Sigmoid colon (tissue), 7 donors: ENCODE measurements around the gene METRN. TPM values are rescaled to one million over a fixed set of nuclear protein-coding genes. Genes with fewer than 3 reads are reported as not detected.

Experiments used
- DNase-seq: peaks from one replicate; pipeline ENCODE4 v3.0.0-alpha.2; 2019
- H3K27ac ChIP-seq, 4 donors: fragments of 200-600 bp; sonication (generic); one replicate each; pipeline ENCODE4 v1.5.1; 2016 to 2019; ENCODE audit warnings: mild to moderate bottlenecking in 1 of 4
- H3K27me3 ChIP-seq, 3 donors: fragments of 200-600 bp; sonication (generic); one replicate each; pipeline ENCODE4 v1.5.1; 2019; ENCODE audit warnings: mild to moderate bottlenecking in 1 of 3
- H3K36me3 ChIP-seq, 4 donors: fragments of 200-600 bp; sonication (generic); one replicate each; pipeline ENCODE4 v1.5.1; 2016 to 2019
- H3K4me1 ChIP-seq, 4 donors: fragments of 200-600 bp; sonication (generic); one replicate each; pipeline ENCODE4 v1.5.1; 2017 to 2019
- H3K4me3 ChIP-seq, 4 donors: fragments of 200-600 bp; sonication (generic); one replicate each; pipeline ENCODE4 v1.5.1; 2017 to 2019; ENCODE audit warnings: mild to moderate bottlenecking in 2 of 4, moderate library complexity in 1 of 4
- H3K9me3 ChIP-seq, 4 donors: fragments of 200-600 bp in 3 of 4; sonication (generic) in 3 of 4; one replicate each; pipeline versions ENCODE4 v1.5.1 to v1.6.1; 2013 to 2019
- CTCF ChIP-seq, 4 experiments: fragments of 450-650 bp in 3 of 4; fragments of 200-600 bp in 1 of 4; IDR thresholded peaks; one replicate each; pipeline ENCODE4 v1.5.1; 2016 to 2019; ENCODE audit warnings: antibody characterized with exemption in 4 of 4, mild to moderate bottlenecking in 3 of 4, moderate library complexity in 2 of 4
- EP300 ChIP-seq, 4 donors: sonication (generic); formaldehyde crosslinking; IDR thresholded peaks; one replicate each; pipeline ENCODE4 v1.6.1; 2017; ENCODE audit warnings: antibody characterized with exemption in 4 of 4
- POLR2A ChIP-seq, 2 donors: fragments of 450-650 bp; IDR thresholded peaks; one replicate each; pipeline ENCODE4 v1.6.1; 2016; ENCODE audit warnings: antibody characterized with exemption in 2 of 2, mild to moderate bottlenecking in 2 of 2, moderate library complexity in 2 of 2
- POLR2AphosphoS5 ChIP-seq, 4 donors: sonication (generic); formaldehyde crosslinking; IDR thresholded peaks; one replicate each; pipeline ENCODE4 v1.6.1; 2017; ENCODE audit warnings: antibody characterized with exemption in 4 of 4
- WGBS, 2 donors: extraction: QIAGEN DNeasy Blood & Tissue Kit; methylation state at CpG; one replicate each; pipeline ENCODE4 v1.1.7; 2013; 5-methylcytosine and 5-hydroxymethylcytosine counted together
- intact Hi-C: fragments of 100-400 bp; cut with DNase I; formaldehyde crosslinking; loops from one replicate; pipeline ENCODE4 v1.15.1; 2023
- polyA plus RNA-seq, 3 donors: library from polyadenylated mRNA; stranded (reverse); fragments of 200-250 nt; gene quantifications; one replicate each; pipeline ENCODE4 v1.2.3, GENCODE V29; 2013
- total RNA-seq, 4 donors: library from RNA; depleted of rRNA; stranded (reverse); fragments of >200 nt; gene quantifications; one replicate each; pipeline ENCODE4 v1.1.0, GENCODE V29; 2016
- donor health status: healthy with polysubstance abuse.
- donor health status: Bipolar disorder and iron deficiency.
- donor health status: healthy.

METRN gene
- 10 to 100 TPM; 27.8 to 49.9 (median 32.2) TPM for total RNA-seq
- polyA plus RNA-seq = 10 to 100 TPM; 16.5 to 32.8 (median 31.8) TPM

- Histone ChIP-seq H3K4me1 (peaks cover 0 to 41% (median 31%) of the 10 kb centered on the region in 4 donors), H3K9me3 (no peaks in the 10 kb centered on the region), H3K27ac (peak within 1 kb of the TSS; percentile 40 to 75 (median 56)), H3K36me3 (no peaks in the 10 kb centered on the region), H3K4me3 (peak within 1 kb of the TSS; percentile 53 to 75 (median 64)), H3K27me3 (peaks cover 9 to 30% (median 21%) of the 10 kb centered on the region in 3 donors)
- 5 to 6% methylated on average over 108 of the region's 108 CpGs for WGBS, 2 donors
- peak; percentile 96 for DNase-seq
- TF ChIP-seq POLR2A (IDR thresholded peaks at IDR 0.05) (no peak), CTCF (IDR thresholded peaks at IDR 0.05) (no peak), EP300 (IDR thresholded peaks at IDR 0.05) (no peak), POLR2AphosphoS5 (IDR thresholded peaks at IDR 0.05) (no peak)
- intact Hi-C loops = loop anchor here (5.0 kb wide), 1 partner anchor 342 kb away; no protein-coding TSS in a partner anchor
Observed at GRCh38 chr16:714558-715476, at the start of gene METRN. TSS of gene METRN (plus strand) at chr16:715118. CDS start at chr16:715290, 172 bp downstream.

GRCh38 chr16:666572-666971, 48.3 kb upstream of the METRN start:
- intact Hi-C loops = loop anchor here (10.0 kb wide), 1 partner anchor 282 kb away; the partner anchor contains the start of gene PGAP6
- no peaks in the 10 kb centered on the region for H3K9me3 ChIP-seq
- H3K27me3 ChIP-seq = no peaks in the 10 kb centered on the region
- H3K36me3 ChIP-seq = peaks cover 17 to 22% (median 20%) of the 10 kb centered on the region in 4 donors
- no peak for TF ChIP-seq EP300 (IDR thresholded peaks at IDR 0.05)
- no peak for TF ChIP-seq CTCF (IDR thresholded peaks at IDR 0.05)
- no peak for TF ChIP-seq POLR2AphosphoS5 (IDR thresholded peaks at IDR 0.05)
- no peak for TF ChIP-seq POLR2A (IDR thresholded peaks at IDR 0.05)
- no peak for DNase-seq
- 87 to 91% methylated on average over 13 of the region's 13 CpGs for WGBS, 2 donors
- peaks cover 0 to 28% (median 24%) of the 10 kb centered on the region in 4 donors for H3K4me1 ChIP-seq
- H3K4me3 ChIP-seq = no peak overlapping the region
- no peak overlapping the region for H3K27ac ChIP-seq

- Histone ChIP-seq H3K27ac (peak overlapping the region; percentile 82 to 94 (median 86)), H3K4me1 (peaks cover 0 to 28% (median 22%) of the 10 kb centered on the region in 4 donors), H3K9me3 (no peaks in the 10 kb centered on the region), H3K27me3 (no peaks in the 10 kb centered on the region), H3K36me3 (peaks cover 24 to 29% (median 27%) of the 10 kb centered on the region in 4 donors), H3K4me3 (peak overlapping the region in 2 of 4 donors; percentile 62 to 99)
- WGBS, 2 donors = 79 to 87% methylated on average over 22 of the region's 22 CpGs
- no peak for DNase-seq
- intact Hi-C loops = loop anchor here (10.0 kb wide), 1 partner anchor 282 kb away; the partner anchor contains the start of gene PGAP6
- TF ChIP-seq POLR2A (IDR thresholded peaks at IDR 0.05) (no peak), CTCF (IDR thresholded peaks at IDR 0.05) (no peak), POLR2AphosphoS5 (IDR thresholded peaks at IDR 0.05) (no peak), EP300 (IDR thresholded peaks at IDR 0.05) (no peak)
Observed at GRCh38 chr16:667113-667779, 47.7 kb upstream of the METRN start.

- intact Hi-C loops = loop anchor here (10.0 kb wide), 1 partner anchor 283 kb away; the partner anchor contains the start of gene PGAP6
- Histone ChIP-seq H3K36me3 (peaks cover 31 to 36% (median 34%) of the 10 kb centered on the region in 4 donors), H3K4me1 (peaks cover 0 to 28% (median 22%) of the 10 kb centered on the region in 4 donors), H3K9me3 (no peaks in the 10 kb centered on the region), H3K27ac (peak within 1 kb of the TSS; percentile 82 to 94 (median 86)), H3K27me3 (no peaks in the 10 kb centered on the region), H3K4me3 (peak within 1 kb of the TSS; percentile 62 to 99 (median 86))
- peak; percentile 96 for DNase-seq
- WGBS, 2 donors = 1% methylated on average over 78 of the region's 78 CpGs
- TF ChIP-seq POLR2A (IDR thresholded peaks at IDR 0.05) (peak in 1 of 2 donors; percentile 48), CTCF (IDR thresholded peaks at IDR 0.05) (peak; percentile 13 to 88 (median 38)), POLR2AphosphoS5 (IDR thresholded peaks at IDR 0.05) (peak; percentile 72 to 92 (median 81)), EP300 (IDR thresholded peaks at IDR 0.05) (no peak)
Observed at GRCh38 chr16:667780-668518, 47.0 kb upstream of the METRN start, which contains the start of gene RHOT2. TSS of gene RHOT2 (plus strand) at chr16:668132. CDS start at chr16:668200, 68 bp downstream.
